Astrocyte of the cerebellum (primary cell): Measurements from ENCODE around the gene SSR4.

Source experiments
- DNase-seq: peaks from one replicate; pipeline ENCODE4 v3.0.0-alpha.2; 2011; ENCODE audit warnings: low read depth
- H3K4me3 ChIP-seq: 2 replicates; pipeline ENCODE4 v1.5.1; 2011; ENCODE audit warnings: mild to moderate bottlenecking, low read depth, low read length, moderate library complexity
- in situ Hi-C: cut with HindIII; loops from 2 replicates; pipeline ENCODE4 v1.10.0; 2017; ENCODE audit warnings: low sequenced_read_pairs
- TF ChIP-seq, protein P1 (sequence below): IDR thresholded peaks from 2 replicates; pipeline ENCODE4 v1.5.1; 2012; ENCODE audit warnings: low read length, low read depth, moderate library complexity, mild to moderate bottlenecking; ENCODE audit errors: missing control alignments

Gene SSR4

DNA sequence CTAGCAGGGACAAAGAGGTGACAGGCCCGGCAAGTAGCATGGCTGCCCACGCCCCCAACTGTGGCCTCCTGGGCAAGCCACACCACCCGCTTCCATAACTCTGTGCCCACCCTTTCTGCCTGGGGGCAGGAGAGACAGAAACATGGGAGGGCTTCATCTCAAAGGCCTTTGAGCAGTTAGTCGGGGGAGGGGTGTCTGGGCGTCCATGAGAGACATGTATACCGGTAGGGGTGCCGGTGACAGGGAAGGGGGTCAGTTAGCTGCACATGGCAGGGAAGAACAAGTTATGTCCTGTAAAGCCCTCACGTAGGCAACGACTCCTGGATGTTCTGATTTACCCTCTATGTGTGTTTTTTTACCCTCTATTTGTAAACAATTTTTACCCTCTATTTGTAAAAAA is 26.6 kb downstream of the SSR4 start:
- in situ Hi-C loops = no loop called here
- TF ChIP-seq, protein P1, sequence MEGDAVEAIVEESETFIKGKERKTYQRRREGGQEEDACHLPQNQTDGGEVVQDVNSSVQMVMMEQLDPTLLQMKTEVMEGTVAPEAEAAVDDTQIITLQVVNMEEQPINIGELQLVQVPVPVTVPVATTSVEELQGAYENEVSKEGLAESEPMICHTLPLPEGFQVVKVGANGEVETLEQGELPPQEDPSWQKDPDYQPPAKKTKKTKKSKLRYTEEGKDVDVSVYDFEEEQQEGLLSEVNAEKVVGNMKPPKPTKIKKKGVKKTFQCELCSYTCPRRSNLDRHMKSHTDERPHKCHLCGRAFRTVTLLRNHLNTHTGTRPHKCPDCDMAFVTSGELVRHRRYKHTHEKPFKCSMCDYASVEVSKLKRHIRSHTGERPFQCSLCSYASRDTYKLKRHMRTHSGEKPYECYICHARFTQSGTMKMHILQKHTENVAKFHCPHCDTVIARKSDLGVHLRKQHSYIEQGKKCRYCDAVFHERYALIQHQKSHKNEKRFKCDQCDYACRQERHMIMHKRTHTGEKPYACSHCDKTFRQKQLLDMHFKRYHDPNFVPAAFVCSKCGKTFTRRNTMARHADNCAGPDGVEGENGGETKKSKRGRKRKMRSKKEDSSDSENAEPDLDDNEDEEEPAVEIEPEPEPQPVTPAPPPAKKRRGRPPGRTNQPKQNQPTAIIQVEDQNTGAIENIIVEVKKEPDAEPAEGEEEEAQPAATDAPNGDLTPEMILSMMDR = no peak
- no peak overlapping the region for H3K4me3 ChIP-seq
- DNase-seq = no peak

DNA sequence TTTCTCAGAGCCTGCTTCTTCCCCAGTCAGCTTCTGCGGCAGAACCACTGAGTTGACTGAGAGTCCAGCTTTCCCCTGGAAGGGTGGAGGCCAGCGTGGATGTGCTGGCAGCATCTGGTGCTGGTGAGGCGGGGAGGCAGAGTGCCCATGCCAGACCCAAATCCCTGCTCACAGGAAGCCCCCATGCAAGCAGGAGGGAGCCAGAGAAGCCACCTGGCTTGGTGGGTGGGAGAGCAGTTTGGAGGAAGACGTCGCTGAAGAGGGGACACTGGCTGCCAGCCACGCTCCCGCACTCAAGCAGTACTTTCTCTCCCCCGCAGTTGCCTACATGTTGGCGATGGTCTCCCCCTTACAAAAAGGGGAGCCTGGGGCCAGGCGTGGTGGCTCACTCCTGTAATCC is 29.9 kb downstream of the SSR4 start:
- no peak overlapping the region for H3K4me3 ChIP-seq
- DNase-seq = no peak
- in situ Hi-C loops = no loop called here
- TF ChIP-seq, protein P1 = no peak

DNA sequence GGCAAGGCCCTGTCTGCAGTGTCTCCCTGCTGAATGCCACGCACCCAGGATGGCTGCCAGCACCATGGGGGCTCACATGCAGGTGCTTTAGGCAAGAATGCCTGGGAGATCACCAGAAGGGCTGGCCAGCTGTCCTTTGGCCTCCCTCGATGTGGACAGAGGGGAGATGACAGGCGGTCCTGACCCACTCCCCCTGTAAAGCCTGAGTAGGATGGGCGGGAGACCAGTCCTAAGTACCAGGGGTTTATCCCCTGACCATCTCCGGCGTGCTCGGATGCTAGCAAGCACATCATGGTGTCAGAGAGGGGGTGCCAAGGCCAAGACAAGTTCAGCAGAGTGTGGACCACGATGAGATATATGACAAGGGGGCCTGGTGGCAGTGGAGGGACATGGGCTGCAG is 30.6 kb downstream of the SSR4 start:
- in situ Hi-C loops = no loop called here
- no peak for DNase-seq
- TF ChIP-seq, protein P1 = no peak
- H3K4me3 ChIP-seq = no peak overlapping the region

DNA sequence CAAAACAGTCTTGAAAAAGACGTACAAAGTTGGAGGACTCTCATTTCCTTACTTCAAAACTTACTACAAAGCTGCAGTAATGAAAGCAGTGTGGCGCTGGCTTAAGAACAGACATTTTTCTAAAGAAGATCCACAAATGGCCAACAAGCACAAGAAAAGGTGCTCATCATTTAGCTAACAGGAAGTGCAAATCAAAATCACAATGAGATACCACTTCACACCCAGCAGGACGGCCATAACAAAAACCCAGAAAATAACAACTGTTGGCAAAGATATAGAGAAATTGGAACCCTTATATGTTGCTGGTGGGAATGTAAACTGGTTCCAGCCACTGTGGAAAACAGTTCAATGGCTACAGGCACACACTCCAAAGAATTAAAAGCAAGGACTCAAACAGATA is 32.5 kb downstream of the SSR4 start:
- no peak for DNase-seq
- in situ Hi-C loops = no loop called here
- no peak overlapping the region for H3K4me3 ChIP-seq
- TF ChIP-seq, protein P1 = no peak

DNA sequence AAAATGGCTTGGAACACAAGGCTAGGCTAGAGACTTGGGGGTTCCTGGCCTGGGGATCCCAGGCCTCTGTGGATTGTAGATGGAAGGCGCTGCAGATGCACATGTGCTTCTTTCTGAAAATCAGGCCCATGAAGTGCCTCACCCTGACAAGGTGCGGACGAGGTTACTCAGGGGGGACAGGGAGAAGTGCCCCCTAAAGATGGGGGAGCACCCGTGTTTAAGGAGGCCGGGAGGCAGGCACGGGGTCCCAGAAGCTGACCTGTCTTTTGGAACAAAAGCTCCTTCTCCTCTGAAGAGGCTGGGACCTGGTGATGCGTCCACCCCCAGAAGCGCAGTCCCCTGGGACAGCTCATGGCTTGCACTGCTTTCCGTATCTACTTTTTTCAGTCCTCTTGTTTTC is 33.4 kb downstream of the SSR4 start:
- in situ Hi-C loops = no loop called here
- H3K4me3 ChIP-seq = no peak overlapping the region
- TF ChIP-seq, protein P1 = no peak
- no peak for DNase-seq

DNA sequence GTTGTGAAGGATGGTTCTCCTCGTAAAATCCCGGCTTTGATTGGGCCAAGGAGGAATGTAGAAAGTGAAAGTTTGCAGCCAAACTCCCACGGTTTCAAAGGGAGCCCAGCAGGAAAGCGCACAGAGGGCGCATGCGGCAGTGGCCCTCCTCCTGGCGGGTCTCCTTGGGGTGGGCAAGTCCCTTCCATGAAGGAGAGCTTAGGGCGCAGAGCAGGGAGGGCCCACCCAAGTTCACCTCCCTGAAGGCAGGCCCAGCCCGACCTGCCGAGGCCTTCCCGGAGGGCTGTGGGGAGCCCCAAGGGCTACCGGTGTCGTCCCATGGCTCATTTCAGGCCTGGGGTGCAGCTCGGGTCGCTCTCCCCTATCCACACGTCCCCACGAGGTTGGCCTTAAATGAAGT is 33.8 kb downstream of the SSR4 start:
- peak overlapping the region; percentile 15 for H3K4me3 ChIP-seq
- no peak for DNase-seq
- in situ Hi-C loops = no loop called here
- TF ChIP-seq, protein P1 = no peak
